HG03060 (cell line): ENCODE results near the gene EMP1.

Source experiments
- ATAC-seq: cut with Tn5 transposase; IDR thresholded peaks from one replicate; pipeline ENCODE4 v1.9.1; 2021; ENCODE audit warnings: low read depth, moderate number of reproducible peaks; ENCODE audit not compliant: unreplicated experiment

The EMP1 gene

GRCh38 chr12:13215056-13215455 lies 18.5 kb downstream of the EMP1 start:
- no peak for ATAC-seq

DNA sequence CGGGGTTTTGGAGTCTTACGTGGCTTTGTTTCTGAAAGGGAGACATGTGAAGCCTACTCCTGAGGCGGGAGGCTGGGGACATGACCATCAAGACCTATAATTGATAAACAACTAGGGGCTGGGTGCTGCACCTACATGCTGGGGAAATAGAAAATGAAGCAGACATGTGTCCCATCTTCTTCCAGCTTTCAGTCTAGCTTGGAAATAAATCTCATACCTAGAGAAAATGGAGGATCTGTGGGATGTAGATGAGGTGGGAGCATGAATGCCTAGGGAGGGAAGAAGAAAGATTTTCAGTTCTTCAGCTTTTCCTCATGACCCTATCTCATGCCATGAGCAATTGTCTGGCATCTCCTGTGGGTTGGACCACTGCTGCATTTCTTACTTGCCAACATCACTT lies 22.1 kb downstream of the EMP1 start:
- ATAC-seq, result no peak

DNA sequence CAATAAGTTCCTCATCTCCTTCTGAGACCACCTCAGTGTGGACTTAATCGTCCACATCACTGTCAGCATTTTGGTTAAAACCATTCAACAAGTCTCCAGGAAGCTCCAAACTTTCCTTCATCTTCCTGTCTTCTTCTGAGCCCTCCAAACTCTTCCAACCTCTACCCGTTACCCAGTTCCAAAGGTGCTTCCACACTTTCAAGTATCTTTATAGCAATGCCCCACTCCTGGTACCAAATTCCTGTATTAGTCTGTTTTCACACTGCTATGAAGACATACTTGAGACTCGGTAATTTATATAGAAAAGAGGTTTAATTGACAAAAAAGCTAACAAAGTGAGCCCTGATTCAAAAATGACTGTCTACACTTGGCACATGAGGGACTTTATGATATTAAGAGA lies 22.8 kb downstream of the EMP1 start:
- ATAC-seq, result no peak

DNA sequence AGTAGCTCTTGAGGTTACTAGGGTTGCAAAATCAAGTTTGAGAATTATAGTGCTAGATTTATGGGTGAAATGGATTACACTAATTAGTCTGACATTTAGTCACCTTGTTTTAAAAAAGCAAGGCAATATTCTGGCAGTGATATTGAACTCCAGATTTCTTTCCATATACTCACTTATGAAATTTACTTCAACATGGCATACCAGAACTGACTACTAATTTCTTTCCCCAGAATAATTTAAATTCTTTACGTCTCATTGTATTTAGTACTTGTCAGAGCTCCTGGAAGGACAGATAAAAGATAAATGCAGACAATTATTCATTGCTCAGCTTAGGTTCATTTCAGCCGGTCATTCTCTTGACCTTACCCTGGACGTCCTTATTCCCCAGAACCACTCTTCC lies 24.3 kb downstream of the EMP1 start:
- ATAC-seq, result no peak

DNA sequence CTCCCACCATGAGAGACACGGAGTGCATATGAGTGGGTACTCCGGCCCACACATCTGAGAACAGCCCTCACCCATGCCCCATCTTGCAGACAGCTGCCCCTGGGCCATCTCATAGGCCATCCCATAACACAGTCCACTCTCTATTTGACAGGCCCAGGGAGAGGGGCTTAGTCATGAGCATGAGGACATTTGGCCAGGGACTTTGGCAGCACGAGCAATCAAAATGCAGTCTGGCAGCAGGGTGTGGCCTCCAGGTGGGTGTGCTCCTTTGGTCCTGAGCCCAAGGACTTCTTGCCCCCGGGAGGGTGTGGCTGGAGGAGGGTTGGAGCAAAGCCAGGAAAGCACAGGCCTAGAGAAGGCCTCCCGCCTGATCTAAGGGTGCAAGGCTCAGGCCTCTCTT lies 25.6 kb downstream of the EMP1 start:
- no peak for ATAC-seq

DNA sequence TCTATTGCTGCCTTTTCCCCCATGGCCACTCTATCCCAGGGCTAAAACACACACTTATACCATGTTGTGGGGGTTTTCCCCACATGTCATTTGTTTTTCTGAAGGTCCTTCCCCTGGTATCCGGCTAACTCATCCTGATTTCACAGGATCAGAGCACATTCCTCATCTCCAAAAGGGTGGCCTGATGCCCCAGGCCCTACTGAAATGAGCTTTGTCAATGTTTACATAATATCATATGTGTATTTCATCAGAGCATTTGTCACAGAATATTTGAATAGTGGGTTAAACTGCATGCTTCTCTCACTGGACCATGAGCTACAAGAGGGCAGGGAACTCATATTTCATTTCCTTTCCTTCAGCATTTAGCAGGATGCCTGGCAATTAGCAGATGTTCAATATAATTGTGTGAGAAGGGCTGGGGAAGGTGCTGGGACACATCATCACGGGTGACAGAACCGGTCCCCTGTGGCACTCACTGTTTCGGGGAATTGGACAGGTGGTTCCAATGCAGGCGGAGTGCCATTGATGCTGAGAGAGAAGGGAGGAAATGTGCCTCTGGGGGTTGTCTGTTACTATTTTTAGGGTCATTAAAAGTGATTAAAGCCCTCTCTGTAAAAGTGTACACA lies 26.8 kb downstream of the EMP1 start:
- ATAC-seq, result no peak

DNA sequence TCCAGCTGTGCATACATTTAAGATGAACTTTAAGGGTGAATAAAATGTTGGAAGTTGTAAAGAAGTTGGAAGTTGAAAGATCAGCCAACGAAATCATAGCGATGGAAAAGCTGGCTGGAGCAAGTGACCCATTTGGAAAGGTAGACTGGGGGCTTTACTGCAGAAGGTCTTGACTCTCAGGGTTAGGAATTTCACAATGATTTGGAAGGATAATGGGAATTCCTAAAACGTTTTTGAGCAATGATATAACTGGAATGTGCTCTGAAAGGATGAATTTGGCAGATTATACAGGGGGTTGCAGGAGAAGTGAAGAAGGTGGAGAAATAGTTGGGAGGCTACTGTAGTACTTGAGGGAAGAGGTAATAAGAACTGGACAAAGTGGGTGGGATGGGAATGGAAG lies 27.4 kb downstream of the EMP1 start:
- no peak for ATAC-seq

DNA sequence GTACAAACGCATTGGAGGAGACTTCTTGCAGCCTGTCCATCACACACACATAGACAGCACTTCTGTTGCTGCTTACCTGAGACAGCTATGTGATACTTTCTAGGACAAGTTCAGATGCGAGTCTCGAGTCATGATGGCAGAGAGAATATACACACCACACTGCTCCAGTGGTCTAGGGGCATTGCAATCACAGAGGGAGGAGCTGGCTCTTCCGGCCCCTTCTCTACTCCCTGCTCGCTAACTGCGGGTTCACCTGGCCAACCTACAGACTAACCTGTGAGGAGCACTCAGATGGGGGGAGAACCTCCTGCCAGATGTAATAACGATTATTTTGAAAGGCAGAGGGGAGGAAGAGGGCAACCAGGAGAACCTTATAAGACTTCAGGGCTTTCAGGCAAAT lies 30.7 kb downstream of the EMP1 start:
- no peak for ATAC-seq

DNA sequence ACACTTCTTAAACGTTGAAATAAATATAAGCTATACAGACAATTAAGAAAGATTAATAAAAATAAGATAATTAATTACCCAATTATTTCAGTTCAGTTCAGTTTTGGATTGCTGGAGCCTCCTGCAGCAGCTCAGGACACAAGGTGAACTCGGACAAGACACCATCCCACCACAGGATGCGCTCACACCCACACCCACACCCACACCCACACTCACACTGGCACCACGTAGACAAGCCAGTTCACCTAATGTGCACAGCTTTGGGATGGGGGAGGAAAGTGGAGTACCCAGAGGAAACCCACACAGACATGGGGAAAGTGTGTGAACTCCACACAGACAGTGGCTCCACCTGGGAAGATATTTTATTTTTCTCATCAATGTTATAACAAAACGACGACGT lies 32.1 kb downstream of the EMP1 start:
- no peak for ATAC-seq

DNA sequence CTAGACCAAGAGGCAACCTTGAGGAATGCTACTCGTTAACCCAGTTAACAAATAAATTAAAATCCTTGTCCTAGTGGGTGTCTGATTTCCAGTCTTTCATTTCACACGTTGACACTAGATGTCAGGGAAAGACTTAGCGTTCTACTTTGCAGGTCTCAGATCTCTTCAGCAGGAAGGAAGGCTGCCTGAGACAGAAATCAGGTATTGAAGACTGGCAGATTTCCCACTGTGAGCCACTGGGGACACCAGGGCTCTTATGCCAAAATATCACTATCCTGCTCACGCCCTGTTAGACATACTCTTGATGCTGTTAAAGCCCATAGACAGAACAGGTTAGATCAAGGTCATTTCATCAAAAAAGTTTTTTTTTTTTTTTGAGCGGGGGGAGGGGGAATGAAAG lies 33.0 kb downstream of the EMP1 start:
- no peak for ATAC-seq

DNA sequence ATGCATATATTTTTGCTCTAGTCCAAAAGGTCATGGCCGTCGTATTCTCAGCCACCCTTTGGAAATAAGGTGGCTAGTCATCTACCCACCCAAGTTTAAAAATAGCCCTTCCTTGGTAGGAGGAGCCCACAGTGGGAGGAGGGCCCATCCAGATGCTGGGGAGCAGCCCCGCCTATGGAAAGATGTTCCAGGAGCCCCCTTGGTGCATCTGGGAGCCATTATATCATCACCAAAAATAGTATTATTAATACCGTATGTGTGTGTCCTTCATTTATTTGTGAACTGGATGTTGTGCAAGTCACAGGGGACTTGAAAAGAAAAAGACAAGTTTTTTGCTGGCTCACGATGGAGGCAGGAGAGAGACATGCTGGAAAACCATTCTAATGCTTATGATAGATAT lies 34.0 kb downstream of the EMP1 start:
- no peak for ATAC-seq

DNA sequence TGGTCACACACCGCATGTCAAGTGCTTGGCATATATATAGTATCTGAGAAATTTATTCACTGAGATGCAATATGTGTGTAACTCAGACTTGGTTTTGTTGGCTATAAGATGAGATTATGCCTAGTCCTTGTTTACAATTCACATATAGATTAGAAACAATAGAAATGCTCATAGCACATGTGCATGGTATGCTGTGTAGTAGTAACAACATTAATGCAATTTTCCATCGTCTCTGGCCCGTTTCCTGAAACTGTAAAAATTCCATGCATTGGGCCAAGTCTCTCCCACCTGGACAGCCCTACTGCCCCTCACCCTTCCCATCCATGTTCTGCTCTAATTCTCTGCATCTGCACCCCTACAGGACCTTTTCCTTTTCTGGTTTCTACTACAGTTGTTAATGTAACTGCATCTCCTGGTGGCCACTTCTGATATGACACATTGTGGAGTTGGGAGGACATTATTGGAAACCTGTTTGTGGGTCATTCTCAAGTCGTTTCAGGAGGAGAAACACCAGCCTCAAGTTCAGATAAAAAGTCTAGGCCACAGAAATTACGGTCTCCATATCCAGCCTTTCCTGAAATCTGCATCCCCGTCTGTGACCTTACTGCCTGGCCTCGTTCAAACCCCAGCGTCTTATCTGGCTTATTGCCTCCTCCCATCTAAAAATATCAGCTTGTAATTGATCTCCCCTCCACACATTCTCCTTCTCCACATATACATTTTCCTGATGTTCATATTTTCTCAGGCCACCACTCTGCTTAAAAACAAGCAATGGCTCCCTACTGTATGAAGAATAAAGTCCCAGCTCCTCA lies 37.5 kb downstream of the EMP1 start:
- ATAC-seq, result no peak

GRCh38 chr12:13238204-13238603 lies 41.7 kb downstream of the EMP1 start:
- no peak for ATAC-seq

DNA sequence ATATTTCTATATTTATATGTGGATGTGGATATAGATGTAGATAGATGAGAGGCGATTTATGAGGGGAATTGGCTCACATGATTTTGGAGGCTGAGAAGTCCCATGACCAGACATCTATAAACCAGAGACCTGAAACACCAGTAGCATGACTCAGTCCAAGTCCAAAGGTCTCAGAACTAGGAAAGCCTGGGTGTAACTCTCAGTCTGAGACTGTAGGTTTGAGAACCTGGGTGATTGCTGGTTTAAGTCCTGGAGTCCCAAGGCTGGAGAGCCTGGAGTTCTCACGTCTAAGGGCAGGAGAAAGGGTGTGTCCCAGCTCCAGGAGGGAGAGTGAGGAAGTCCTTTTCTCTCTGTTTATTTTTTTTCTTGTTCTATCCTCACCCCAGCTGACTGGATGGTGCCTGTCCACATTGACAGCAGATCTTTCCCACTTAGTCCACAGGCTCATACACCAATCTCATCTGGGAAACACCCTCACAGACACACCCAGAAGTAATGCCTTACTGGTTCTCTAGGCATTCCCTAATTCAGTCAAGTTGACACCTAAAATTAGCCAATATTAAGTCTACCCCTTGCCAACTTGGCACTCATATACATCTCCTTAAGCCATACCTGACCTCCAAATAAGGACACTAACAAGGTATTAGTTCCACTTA lies 45.4 kb downstream of the EMP1 start:
- ATAC-seq, result no peak

GRCh38 chr12:13242936-13243335 lies 46.4 kb downstream of the EMP1 start:
- ATAC-seq, result no peak

GRCh38 chr12:13243516-13244070 lies 47.1 kb downstream of the EMP1 start:
- ATAC-seq, result no peak

GRCh38 chr12:13247596-13247995 lies 51.1 kb downstream of the EMP1 start:
- ATAC-seq, result no peak

GRCh38 chr12:13248964-13249363 lies 52.4 kb downstream of the EMP1 start:
- no peak for ATAC-seq

DNA sequence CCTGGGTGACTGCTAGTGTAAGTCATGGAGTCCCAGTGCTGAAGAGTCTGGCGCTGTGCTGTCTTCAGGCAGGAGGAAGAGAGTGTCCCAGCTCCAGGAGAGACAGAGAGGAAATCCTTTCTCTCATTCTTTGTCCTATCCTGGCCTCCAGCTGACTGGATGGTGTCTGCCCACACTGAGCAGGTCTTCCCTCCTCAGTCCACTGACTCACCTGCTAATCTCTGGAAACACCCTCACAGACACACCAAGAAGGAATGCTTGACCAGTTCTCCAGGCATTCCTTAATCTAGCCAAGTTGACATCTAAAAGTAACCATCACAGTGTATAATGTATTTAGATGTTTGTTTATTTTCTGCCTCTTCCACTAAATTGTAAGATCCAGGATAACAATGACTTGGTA lies 53.9 kb downstream of the EMP1 start:
- ATAC-seq, result no peak

- no peak for ATAC-seq
Measured at GRCh38 chr12:13251521-13251920, 55.0 kb downstream of the EMP1 start.

GRCh38 chr12:13252024-13252423 lies 55.5 kb downstream of the EMP1 start:
- no peak for ATAC-seq

DNA sequence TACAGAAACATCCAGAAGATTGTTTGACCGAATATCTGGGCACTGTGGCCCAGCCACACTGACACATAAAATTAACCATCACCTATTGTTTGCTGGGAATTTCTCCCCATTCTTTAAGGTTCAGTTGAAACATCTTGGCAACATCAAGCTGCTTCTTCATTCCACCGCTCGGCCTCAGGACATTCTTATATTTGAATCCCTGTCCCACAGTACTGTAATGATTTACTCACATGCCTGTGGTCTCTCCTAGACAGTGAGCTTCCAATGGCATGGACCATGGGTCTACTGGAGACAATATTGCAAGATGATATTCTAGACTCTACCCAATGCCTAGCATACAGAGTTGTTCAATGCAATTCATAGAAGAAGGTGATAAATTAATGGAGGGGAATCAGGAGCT lies 56.1 kb downstream of the EMP1 start:
- no peak for ATAC-seq
